ENCODE measurements around the gene AFTPH. TPM values are rescaled to one million over a fixed set of nuclear protein-coding genes. Genes with fewer than 3 reads are reported as not detected.

The AFTPH gene
- total RNA-seq, 1 experiment from 2014 or later = 13.5 TPM

DNA sequence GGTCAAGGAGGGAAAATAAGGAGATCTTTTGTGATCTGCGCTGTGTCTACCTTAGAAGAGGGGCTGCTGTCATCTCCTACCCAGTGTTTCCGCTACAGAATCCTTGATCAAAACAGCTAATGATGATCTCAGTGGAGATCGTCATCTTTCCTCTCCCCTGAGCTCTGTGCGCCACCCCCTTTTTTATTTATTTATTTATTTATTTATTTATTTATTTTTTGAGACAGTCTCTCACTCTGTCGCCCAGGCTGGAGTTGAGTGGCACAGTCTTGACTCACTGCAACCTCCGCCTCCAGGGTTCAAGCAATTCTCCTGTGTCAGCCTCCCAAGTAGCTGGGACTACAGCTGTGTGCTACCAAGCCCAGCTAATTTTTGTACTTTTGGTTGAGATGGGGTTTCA, 74.1 kb downstream of the AFTPH start:
- H2BK20ac ChIP-seq (ENCODE audit: low read depth, low read length, poor library complexity, severe bottlenecking) = no peak overlapping the region
- no peak overlapping the region for H3K18ac ChIP-seq (ENCODE audit: insufficient read length, low read depth, low read length)
- no peak overlapping the region for H3K4me2 ChIP-seq (ENCODE audit: insufficient read depth, insufficient read length, low read length)
- no peak overlapping the region for H4K91ac ChIP-seq (ENCODE audit: insufficient read length, low read depth, low read length)
- H3K14ac ChIP-seq (ENCODE audit: insufficient read depth, low read length) = no peak overlapping the region
- H2AFZ ChIP-seq (ENCODE audit: low read length) = no peak overlapping the region
- H2BK12ac ChIP-seq (ENCODE audit: insufficient read length, low read depth, low read length) = no peak overlapping the region
- H3K9me3 Mint-ChIP-seq = no peaks in the 10 kb centered on the region
- H3K23ac ChIP-seq (ENCODE audit: insufficient read length, low read depth, low read length) = no peak overlapping the region
- no peak overlapping the region for H2BK15ac ChIP-seq (ENCODE audit: low read depth, low read length)
- DNase-seq = no peak
- H3K4me3 Mint-ChIP-seq = no peak overlapping the region
- peaks cover 6% of the 10 kb centered on the region for H3K27me3 Mint-ChIP-seq (ENCODE audit: low read depth)
- no peak overlapping the region for H2BK120ac ChIP-seq (ENCODE audit: low read depth, low read length, poor library complexity, severe bottlenecking)
- no peak overlapping the region for H2BK5ac ChIP-seq (ENCODE audit: insufficient read length, low read length)
- H3K4me1 ChIP-seq (ENCODE audit: insufficient read depth, low read length) = no peaks in the 10 kb centered on the region
- TF ChIP-seq, protein P1, sequence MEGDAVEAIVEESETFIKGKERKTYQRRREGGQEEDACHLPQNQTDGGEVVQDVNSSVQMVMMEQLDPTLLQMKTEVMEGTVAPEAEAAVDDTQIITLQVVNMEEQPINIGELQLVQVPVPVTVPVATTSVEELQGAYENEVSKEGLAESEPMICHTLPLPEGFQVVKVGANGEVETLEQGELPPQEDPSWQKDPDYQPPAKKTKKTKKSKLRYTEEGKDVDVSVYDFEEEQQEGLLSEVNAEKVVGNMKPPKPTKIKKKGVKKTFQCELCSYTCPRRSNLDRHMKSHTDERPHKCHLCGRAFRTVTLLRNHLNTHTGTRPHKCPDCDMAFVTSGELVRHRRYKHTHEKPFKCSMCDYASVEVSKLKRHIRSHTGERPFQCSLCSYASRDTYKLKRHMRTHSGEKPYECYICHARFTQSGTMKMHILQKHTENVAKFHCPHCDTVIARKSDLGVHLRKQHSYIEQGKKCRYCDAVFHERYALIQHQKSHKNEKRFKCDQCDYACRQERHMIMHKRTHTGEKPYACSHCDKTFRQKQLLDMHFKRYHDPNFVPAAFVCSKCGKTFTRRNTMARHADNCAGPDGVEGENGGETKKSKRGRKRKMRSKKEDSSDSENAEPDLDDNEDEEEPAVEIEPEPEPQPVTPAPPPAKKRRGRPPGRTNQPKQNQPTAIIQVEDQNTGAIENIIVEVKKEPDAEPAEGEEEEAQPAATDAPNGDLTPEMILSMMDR (conservative IDR thresholded peaks at IDR 0.05) = no peak
- no peak overlapping the region for H3K56ac ChIP-seq (ENCODE audit: insufficient read length, low read depth, low read length)
- no peak overlapping the region for H3K4ac ChIP-seq (ENCODE audit: low read depth, low read length)
- H3K27ac ChIP-seq (ENCODE audit: insufficient read length, low read depth, low read length) = no peak overlapping the region
- no peak overlapping the region for H2AK5ac ChIP-seq (ENCODE audit: insufficient read length, low read length)
- H3K79me2 ChIP-seq (ENCODE audit: insufficient read depth, low read length) = no peaks in the 10 kb centered on the region
- H3K27me3 ChIP-seq (ENCODE audit: insufficient read depth, low read length) = no peaks in the 10 kb centered on the region
- no peaks in the 10 kb centered on the region for H4K20me1 ChIP-seq (ENCODE audit: control insufficient read depth, insufficient read depth, insufficient read length)
- H4K8ac ChIP-seq (replicated peaks; ENCODE audit: insufficient read length, low read depth, low read length) = no peak overlapping the region
- no peak overlapping the region for H3K9ac ChIP-seq (ENCODE audit: extremely low read depth, insufficient read length, low read length)
- no CpG with 5 or more reads among the region's 6 CpGs for WGBS (ENCODE audit: extremely low coverage, insufficient read length, low lambda C conversion rate)
- H3K27ac Mint-ChIP-seq = no peak overlapping the region
- no peaks in the 10 kb centered on the region for H3K36me3 Mint-ChIP-seq (ENCODE audit: insufficient read depth in 1 of 3, low read depth in 3 of 3)
- no peaks in the 10 kb centered on the region for H3K23me2 ChIP-seq (ENCODE audit: insufficient read length, low read depth, low read length, poor library complexity, severe bottlenecking)
- no peak overlapping the region for H4K5ac ChIP-seq (ENCODE audit: insufficient read length, low read depth, low read length)
- H3T11ph ChIP-seq (ENCODE audit: low read length) = no peak overlapping the region
- no peaks in the 10 kb centered on the region for H3K79me1 ChIP-seq (ENCODE audit: insufficient read depth, low read depth, low read length, poor library complexity, severe bottlenecking)
- H3K9me3 ChIP-seq (ENCODE audit: control insufficient read depth, low read depth, low read length) = no peaks in the 10 kb centered on the region
- peaks cover 0 to 7% of the 10 kb centered on the region in 2 experiments; a peak in 2 of 4 replicates for H3K4me1 Mint-ChIP-seq

Data from H9 (cell line).